Tibial artery (tissue), 4 donors: ENCODE data around the gene ELOVL6.

Source experiments
- DNase-seq, 2 donors: peaks; one replicate each; pipeline ENCODE4 v3.0.0-alpha.2; 2019
- H3K27ac ChIP-seq, 2 donors: fragments of 200-600 bp; sonication (generic) in 1 of 2; 1 replicate in 1 of 2; 2 replicates in 1 of 2; pipeline ENCODE4 v1.5.1; 2018 to 2019; ENCODE audit warnings: mild to moderate bottlenecking in 1 of 2
- H3K27me3 ChIP-seq, 2 donors: fragments of 200-600 bp; sonication (generic) in 1 of 2; one replicate each; pipeline versions ENCODE4 v1.5.1 to v1.6.0; 2016 to 2019
- H3K36me3 ChIP-seq, 3 donors: fragments of 200-600 bp; sonication (generic) in 2 of 3; one replicate each; pipeline ENCODE4 v1.5.1; 2016 to 2019; ENCODE audit warnings: mild to moderate bottlenecking in 2 of 3
- H3K4me1 ChIP-seq, 4 donors: fragments of 200-600 bp; sonication (generic) in 2 of 4; 1 replicate in 3 of 4; 2 replicates in 1 of 4; pipeline ENCODE4 v1.5.1; 2016 to 2019
- H3K4me3 ChIP-seq, 2 donors: fragments of 200-600 bp; sonication (generic) in 1 of 2; 1 replicate in 1 of 2; 2 replicates in 1 of 2; pipeline ENCODE4 v1.5.1; 2018 to 2019; ENCODE audit warnings: mild to moderate bottlenecking in 2 of 2
- H3K9me3 ChIP-seq, 3 donors: fragments of 200-600 bp; sonication (generic) in 1 of 3; one replicate each; pipeline ENCODE4 v1.5.1; 2016 to 2019
- CTCF ChIP-seq, 2 experiments: fragments of 200-600 bp in 1 of 2; fragments of 450-650 bp in 1 of 2; IDR thresholded peaks; one replicate each; pipeline ENCODE4 v1.5.1; 2017 to 2019; ENCODE audit warnings: antibody characterized with exemption in 2 of 2, mild to moderate bottlenecking in 1 of 2, moderate library complexity in 1 of 2
- intact Hi-C: fragments of 100-400 bp; cut with DNase I; formaldehyde crosslinking; loops from one replicate; pipeline ENCODE4 v1.15.0; 2023; ENCODE audit warnings: low total_unique reads

The ELOVL6 gene

GRCh38 chr4:110164856-110165255, 33.6 kb downstream of the ELOVL6 start:
- TF ChIP-seq CTCF (IDR thresholded peaks at IDR 0.05), result no peak
- no peaks in the 10 kb centered on the region for H3K27me3 ChIP-seq
- H3K9me3 ChIP-seq, result no peaks in the 10 kb centered on the region
- H3K4me3 ChIP-seq, result no peak overlapping the region
- no peak for DNase-seq
- no peaks in the 10 kb centered on the region for H3K36me3 ChIP-seq
- H3K27ac ChIP-seq, result no peak overlapping the region
- intact Hi-C loops, result no loop called here
- H3K4me1 ChIP-seq, result peaks cover 0 to 15% (median 7%) of the 10 kb centered on the region in 4 donors

GRCh38 chr4:110164251-110164650, 34.2 kb downstream of the ELOVL6 start:
- no peaks in the 10 kb centered on the region for H3K36me3 ChIP-seq
- peaks cover 0 to 15% (median 7%) of the 10 kb centered on the region in 4 donors for H3K4me1 ChIP-seq
- no peaks in the 10 kb centered on the region for H3K9me3 ChIP-seq
- no peak for TF ChIP-seq CTCF (IDR thresholded peaks at IDR 0.05)
- intact Hi-C loops, result no loop called here
- no peak for DNase-seq
- no peaks in the 10 kb centered on the region for H3K27me3 ChIP-seq
- no peak overlapping the region for H3K4me3 ChIP-seq
- H3K27ac ChIP-seq, result peak overlapping the region in 1 of 2 donors; percentile 14

DNA sequence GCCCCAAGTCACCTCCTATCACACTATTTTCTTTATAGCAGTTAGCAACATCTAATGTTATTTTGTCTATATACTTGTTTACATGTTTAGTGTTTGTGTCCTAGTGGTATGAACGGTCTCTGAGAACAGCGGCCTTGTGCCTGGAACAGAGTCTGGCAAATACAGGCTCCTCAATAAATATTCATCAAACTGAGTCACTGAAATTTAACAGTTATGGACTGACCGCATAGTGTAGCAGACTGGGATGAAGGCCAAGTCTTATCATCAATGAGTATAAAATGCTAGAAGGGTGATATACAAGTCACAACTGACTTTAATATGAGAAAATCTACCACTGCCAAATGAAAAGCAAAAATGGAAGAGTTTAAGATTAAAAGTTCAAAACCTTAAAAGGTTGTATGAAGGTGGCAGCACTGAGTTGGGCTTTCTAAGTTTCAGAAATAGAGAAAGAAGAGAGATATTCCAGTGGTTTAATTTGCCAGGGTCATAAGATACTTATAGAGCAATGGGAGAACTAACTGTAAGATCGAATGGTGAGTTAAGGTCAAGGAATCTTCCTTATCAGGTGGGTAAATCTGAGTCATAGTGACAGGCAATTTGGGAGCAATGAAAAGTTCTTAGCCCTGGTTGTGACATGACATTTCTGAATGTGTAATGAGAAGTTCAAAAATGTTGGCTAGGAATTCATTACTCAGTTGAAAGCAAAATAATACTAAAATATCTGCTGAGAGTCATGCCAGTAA, 34.9 kb downstream of the ELOVL6 start:
- peaks cover 0 to 15% (median 7%) of the 10 kb centered on the region in 4 donors for H3K4me1 ChIP-seq
- peak overlapping the region in 1 of 2 donors; percentile 14 for H3K27ac ChIP-seq
- intact Hi-C loops, result no loop called here
- H3K36me3 ChIP-seq, result no peaks in the 10 kb centered on the region
- H3K4me3 ChIP-seq, result no peak overlapping the region
- no peaks in the 10 kb centered on the region for H3K9me3 ChIP-seq
- no peak for DNase-seq
- H3K27me3 ChIP-seq, result no peaks in the 10 kb centered on the region
- no peak for TF ChIP-seq CTCF (IDR thresholded peaks at IDR 0.05)

DNA sequence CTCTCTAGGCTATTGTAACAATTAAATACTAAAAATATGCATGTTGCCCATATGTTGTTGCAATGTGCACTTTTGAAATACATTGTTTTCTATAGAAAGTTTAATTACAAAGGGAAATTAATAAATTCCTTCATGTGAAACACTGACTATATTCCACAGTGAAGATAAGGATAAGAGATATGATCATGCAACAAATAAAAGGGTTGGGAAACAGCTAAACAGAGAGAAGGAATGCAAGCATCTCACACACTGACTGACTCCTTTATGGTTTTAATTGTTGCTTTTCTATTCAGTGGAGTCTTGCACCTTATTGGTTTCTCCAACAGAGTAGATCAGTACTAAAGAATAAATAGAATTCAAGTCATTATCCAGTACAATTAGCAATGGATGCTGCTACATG, 37.8 kb downstream of the ELOVL6 start:
- DNase-seq, result no peak
- H3K9me3 ChIP-seq, result no peaks in the 10 kb centered on the region

GRCh38 chr4:110159541-110159940, 38.9 kb downstream of the ELOVL6 start:
- H3K36me3 ChIP-seq, result no peaks in the 10 kb centered on the region
- TF ChIP-seq CTCF (IDR thresholded peaks at IDR 0.05), result no peak
- intact Hi-C loops, result no loop called here
- no peak for DNase-seq
- H3K9me3 ChIP-seq, result no peaks in the 10 kb centered on the region
- H3K27ac ChIP-seq, result no peak overlapping the region
- H3K4me1 ChIP-seq, result peaks cover 0 to 15% (median 4%) of the 10 kb centered on the region in 4 donors
- H3K27me3 ChIP-seq, result no peaks in the 10 kb centered on the region
- H3K4me3 ChIP-seq, result no peak overlapping the region

More for the DNA sequence above, 37.8 kb downstream of the ELOVL6 start:
- Histone ChIP-seq H3K4me3 (no peak overlapping the region), H3K4me1 (peaks cover 0 to 15% (median 7%) of the 10 kb centered on the region in 4 donors), H3K27me3 (no peaks in the 10 kb centered on the region), H3K36me3 (no peaks in the 10 kb centered on the region), H3K27ac (no peak overlapping the region)
- intact Hi-C loops, result no loop called here
- no peak for TF ChIP-seq CTCF (IDR thresholded peaks at IDR 0.05)
